Esophagus mucosa (tissue), 1 donor: ENCODE data around the gene TXNRD3. TPM values are rescaled to one million over a fixed set of nuclear protein-coding genes. Genes with fewer than 3 reads are reported as not detected.

ENCODE experiments used
- ATAC-seq: fragments of 200-7000 bp; cut with Tn5 transposase; one replicate; pipeline ENCODE4 v1.9.1; 2020
- total RNA-seq: library from RNA; stranded (reverse); gene quantifications from one replicate; pipeline ENCODE4 v1.2.4, GENCODE V29; 2023
- donor health status: DM: yes; HTN: yes; CAD: no.

The TXNRD3 gene
- total RNA-seq, 1 donor from 2014 or later = 6.5 TPM

DNA sequence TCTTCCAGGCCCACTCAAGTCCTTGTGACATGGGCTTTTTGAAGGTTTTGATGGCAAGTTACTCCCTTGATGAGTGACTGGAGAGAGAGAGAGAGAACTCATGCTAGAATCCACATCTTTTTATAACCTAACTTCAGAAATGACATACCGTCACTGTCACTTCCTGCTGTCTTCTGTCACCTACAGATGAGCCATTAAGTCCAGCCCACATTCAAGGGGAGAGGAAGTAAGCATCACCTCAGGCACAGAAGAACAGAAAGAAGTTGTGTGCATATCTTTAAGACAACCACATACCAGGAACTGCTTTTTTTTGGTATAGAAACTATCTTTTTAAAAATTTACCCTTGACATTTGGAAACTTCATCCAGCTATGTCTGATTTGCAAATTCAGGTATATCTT is 16.6 kb upstream of the TXNRD3 start:
- no peak for ATAC-seq

DNA sequence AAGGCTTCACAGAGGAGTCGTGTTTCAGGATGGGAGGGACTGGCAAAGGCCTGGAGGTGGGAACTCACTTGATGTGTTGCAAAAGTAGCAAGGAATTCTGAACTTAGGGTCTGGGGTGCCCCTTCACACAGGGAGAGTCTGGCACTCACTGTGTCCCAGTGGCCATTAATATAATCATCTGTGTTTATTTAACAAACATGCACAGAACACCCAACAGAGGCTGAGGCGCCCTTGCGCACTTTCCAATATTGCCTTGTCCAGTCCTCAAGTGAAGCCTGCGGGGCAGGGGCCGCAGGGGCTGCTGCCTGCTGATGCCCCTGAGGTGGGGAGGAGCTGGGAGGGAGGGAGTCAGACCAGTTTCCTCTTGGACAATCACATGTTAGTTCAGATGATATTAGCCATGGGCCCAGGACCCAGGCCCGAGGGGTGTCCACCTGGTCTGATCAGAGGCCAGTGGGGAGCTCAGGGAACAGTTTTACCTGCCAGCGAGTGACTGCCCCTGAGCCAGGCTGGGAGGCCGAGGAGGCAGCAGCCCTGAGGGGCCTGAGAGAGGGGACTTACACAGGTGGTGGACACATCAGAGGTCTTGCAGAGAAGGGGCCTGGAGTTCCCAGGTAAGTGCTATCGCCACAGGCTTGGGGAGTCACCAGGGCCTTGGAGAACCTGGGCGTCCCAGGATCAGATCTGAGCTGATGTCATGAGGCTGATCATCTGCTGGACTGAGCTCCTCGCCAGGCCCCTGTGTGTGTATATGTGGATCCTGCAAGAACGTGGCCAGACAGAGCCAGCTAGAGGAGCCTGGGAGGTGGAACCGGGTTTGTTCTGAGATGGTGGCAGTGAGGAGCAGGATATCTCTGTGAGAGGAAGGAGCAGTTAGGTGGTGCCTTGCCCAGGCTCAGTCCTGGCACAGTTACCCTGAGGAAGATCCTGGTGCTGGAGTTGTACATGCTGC is 13.8 kb upstream of the TXNRD3 start:
- no peak for ATAC-seq

DNA sequence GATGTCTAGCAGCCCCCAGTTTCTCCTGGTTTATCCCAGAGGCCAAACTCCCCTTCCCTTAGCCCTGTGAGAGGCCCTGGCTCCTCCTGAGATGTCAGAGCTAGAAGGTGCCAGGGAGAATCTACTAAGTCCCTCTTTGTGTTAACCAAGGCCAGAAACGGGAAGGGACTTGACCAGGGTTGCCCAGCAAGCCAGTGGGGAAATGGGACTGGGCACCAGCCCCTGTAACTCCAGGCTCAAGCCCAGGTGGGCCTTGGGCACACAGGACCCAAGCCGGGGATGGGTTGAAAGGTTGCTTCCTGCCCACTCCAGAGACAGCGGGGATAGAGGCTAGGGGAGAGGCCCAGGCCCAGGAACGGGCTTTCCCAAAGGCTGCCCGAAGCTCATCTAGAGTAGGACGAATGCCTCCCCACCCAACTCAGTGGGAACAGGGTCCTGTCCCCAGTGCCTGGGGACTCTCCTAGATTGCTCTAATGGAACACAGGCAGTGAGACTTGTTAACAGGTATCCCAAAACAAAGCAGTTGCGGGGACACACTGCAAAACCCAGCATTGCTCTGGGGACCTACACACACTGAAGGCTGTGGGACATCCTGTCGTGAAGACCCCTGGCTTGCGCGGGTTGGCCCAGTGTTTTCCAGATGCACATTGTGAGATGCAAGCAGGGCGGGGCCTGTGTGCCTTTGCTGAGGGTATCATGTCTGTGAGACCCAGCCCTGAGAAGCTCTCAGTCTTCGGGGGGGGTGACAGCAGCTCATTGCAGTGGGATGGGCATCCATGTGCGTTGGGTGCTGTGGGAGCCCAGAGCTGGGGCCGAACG is 12.9 kb upstream of the TXNRD3 start:
- ATAC-seq = no peak

DNA sequence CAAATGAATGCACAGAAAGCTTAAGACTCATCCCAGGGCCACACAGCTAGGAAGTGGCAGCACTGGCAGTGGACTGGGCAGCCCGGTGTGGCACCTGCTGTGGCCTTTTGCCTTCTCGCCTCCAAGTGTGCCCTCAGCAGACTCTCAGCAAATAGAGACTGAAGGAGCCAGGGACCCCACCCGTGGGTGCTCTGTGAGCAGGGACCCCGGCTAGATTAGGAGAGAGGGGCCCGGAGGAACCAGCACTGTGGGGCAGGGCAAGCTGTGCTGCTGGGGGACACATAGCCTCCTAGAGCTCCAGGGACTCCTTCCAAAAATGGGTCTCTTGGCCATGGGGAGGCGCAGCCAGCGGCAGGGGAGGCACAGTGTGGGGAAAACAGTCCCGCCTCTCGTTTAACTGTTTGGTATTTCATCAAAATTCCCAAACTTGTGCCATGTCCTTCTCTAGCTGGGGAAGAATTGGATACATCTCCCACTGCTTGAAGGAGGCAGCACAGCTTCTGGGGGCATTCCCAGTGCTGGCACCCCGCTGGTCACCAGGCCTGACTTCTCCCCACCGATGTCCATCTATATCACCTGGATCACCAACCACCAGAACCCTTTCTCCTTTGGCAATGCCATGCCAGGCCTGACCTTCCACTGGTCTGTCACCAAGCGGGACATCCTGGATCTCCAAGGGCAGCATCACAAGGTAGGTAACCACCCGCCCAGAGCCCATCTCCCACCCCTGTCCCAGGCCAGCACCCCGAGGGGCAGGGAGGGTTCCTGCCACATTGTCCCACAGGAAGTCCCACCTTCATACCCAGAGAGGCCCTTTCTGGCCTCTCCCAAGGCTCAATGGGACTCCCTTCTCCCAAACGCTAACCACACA is 12.0 kb upstream of the TXNRD3 start:
- ATAC-seq = no peak

DNA sequence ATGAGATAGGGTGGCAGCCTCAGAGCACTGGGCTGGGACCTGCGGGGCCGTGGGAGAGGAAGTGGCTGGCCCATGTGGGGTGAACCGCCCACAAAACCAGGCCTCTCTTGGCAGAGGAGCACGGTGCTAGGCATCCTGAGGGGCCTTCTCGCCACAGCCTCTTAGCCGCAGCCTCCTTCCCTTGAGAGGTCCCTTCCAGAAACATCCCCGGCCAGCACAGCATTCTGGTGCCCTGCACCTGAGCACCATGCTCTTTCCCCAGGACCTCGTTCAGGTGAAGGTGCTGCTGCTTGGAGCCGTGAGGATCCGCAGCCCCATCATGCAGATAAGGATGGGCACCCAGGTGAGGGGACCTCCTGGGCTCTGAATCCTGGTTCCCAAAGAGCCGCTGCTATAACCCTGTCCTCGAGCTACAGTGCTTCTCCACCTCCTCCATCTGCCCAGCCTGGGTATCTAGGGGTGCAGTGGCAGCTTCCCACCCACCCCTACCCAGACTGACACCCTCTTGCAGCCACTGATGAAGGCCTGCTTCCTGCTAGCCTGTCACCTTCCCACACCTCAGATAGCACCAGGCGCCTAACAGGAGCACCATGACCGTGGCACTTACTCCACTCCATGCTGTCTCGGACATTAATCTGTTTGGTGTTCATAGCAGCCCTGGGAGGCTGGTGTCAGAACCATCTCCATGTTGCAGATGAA is 11.2 kb upstream of the TXNRD3 start:
- ATAC-seq = no peak

DNA sequence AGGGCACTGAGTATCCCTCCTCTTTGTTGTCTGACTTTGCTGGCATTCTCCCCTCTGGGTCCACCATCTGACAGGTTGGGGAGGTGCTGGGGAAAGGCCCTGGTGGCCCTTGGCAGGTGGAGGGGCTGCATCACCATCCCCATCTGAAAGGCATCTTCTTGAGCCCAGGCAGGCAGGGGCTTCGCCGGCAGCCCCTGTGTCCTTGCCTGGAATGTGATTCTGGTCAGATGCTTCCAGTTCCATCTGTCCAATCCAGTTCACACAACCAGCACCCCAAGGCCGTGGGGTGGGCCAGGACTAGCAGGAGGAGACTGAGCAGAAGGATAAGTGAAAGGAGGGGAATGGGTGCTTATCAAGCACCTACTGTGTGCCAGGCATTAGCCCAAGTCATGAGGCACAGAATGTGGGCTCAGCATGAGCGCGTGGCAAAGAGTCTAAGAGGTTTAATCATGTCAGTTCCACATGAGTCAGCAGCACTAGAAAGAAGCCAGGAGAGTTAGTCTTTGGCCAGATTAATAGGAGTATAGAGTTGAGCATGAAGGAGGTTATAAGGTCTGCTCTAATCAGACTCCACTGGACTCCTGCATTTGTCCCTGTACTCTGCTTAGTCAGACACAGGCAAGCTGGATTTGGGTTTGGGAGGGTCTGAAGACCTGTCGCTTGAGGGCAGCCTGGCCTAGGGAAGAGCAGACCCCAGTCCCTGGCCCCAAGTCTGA is 10.5 kb upstream of the TXNRD3 start:
- ATAC-seq = no peak

DNA sequence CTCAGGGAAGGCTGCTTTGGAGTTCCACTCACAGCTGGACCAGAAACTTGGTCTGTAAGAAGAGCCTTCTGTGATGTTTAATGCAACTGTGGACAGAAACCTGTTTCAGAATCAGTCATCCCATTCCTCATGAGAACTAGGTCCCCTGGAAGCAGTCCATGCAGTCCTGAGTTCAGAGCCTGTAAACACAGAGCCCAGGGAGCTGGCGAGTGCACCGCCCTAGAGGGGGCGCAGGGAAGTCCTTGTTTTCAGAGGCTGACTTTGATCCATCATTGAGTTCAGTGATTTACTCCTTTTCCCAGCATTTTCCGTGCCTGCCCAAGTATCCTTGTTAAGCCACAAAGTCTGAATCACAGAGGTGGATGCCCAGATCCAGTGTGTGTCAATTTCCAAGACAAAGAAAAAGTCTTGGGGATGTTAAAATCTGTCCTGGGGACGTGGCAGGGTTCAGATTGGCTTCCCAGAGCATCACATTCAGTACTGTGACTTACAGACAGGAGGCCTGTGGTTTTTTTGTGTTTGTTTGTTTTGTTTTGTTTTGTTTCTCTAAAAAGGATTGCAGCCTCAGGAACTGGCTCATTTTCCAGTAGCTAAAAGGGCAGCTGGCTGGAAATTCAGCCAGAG is 9.8 kb upstream of the TXNRD3 start:
- no peak for ATAC-seq

DNA sequence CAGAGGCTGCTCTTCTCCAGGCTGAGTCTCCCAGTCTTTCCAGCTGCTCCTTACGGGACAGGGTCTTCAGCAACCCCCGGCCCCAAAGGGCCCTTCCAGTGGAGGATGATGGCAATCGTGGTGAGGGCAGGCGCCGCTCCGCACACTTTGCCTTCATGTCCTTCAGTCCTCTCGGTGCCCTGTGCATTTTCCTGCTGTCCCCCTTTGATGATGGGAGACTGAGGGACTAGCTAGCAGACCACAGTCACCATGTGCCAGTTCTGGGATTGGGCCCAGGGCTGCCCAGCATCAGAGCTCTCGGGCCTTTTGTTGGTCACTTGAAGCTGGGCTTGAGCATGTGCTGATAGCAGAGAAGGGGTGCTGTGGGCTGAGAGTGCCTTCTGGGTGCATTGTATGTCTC is 8.8 kb upstream of the TXNRD3 start:
- no peak for ATAC-seq

DNA sequence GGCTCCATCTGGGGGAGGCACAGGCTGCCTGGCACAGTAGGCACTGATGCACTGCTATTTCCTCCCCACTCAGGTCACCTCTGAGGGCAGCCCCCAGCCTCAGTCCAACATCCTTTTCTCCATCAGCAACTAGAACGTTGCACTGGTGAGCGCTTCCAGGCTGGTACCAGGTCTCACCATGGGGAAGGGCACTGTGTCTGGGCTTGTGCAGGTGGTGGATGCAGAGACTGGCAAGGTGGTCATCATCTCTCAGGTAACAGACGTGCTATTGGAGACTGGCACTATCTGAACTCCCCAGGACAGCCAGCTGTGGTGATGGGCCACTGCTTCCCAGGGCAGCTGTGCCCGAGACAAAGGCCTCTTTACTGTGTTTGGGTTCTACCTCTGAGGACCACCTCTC is 8.3 kb upstream of the TXNRD3 start:
- ATAC-seq = no peak

DNA sequence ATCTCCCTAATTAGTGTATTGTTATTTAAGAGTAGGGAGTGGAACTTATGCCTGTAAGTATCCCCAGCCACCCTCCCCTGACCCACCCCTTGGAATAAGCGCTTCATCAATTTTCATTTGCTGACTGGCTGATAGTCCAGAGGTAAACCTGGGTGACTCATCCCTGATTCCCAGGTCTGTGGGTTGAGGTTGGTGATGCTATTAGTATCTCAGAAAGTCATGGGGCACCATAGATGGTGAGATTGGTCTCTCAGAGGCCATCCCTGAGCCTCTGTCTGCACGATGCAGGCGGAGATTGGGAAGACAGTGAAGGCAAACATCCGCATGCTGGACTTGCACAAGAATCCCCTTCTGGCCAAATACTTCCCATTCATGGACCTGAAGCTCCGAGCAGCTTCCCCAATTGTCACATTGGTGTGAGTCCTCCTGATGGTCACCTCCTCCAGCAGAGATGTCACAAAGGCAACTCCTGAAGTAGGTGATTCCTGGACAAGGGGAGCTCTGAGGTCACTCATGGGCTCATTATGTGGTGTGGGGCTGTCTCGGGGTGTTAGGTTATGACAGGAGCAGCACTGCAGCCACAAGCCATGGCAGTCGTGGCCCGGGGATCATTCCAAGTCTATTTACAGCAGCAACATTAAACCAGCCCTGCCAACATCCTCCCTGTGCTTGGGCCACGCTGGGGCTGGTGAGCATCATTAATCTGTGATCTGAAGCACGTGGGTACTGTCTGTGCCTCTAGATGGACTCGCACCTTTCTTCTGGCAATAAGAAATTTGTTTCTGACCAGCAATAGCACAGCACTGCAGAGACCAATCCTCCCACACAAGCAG is 6.8 kb upstream of the TXNRD3 start:
- ATAC-seq = no peak

DNA sequence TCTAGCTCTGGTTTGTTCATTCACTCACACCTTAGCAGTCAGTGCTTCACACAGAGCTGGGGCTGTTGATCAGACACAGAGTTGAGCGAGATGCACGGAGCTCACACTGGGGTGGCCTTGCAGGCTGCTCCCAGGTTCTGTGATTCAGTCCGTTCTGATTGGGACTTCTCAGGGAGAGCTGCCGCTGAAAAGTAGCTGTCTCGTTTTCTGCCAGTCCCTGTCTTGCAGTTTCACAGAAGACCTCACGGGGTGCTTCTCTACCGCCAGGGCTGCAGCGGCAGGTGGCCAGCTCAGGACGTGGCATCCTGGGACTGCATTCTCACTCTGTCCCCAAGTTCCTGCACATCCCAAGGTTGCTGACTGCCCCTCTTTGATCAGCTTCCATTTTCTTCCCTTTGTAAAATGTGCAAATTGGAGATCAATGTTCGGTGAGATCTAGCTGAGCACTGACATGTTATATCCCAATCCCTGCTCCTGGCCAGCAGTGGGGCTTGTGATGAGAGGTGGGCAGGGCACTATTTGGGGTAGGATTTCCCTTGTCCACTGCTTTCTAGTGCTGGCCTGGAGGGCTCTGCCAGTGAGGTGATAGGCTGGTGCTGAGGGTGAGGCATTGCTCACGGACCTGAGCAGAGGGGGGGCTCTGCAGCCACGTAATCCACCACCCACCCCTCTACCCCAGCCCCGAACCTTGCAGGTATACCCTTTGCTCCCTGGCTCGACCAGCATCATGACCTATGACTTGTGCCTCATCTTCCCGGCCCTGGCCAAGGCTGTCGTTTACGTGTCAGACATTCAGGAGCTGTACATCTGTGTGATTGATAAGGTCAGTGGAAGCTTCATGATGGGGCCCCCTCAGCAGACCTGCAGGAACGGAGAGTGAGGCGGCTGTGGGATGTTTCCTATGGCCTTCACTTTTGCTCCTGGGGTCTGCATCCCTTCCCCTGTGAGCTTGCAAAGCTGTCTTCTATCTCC is 5.3 kb upstream of the TXNRD3 start:
- ATAC-seq = no peak

DNA sequence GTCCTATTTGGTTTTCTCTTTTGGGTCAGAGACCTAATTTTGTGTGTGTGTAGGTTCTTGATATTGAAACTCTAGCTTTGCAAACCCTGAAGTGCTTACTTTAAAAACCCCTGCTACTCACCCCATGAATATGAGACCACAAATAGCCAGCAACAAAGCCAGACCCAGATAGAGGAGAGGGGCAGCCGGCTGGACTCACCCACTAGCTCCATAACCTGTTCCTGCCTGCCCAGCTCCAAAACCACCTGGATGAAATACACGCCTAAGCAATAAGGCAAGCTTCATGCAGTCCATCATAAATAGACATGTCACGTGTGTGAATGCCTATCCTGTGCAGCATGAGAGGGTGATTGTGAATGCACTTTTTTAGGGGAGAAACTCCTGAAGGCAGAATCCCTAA is 3.7 kb upstream of the TXNRD3 start:
- ATAC-seq = no peak

DNA sequence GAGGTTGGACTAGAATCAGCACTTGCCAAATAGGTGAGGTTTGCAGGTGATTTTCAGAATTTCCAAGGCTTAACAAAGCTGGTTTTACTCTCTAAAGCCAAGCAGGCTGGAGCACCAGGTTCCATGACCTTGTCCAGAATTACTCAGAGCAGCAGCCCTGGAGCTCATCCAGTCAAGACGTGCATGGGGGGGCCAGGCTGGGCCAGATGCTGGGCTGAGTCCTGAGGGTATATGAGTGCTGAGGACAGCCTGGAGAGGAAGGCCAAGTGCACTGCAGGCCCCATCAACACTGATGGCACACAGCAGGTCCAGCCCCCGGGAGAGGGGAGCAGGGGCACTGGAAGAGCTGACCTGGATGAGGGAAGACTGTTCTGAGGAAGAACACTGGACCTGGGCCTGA is 3.0 kb upstream of the TXNRD3 start:
- ATAC-seq = no peak

DNA sequence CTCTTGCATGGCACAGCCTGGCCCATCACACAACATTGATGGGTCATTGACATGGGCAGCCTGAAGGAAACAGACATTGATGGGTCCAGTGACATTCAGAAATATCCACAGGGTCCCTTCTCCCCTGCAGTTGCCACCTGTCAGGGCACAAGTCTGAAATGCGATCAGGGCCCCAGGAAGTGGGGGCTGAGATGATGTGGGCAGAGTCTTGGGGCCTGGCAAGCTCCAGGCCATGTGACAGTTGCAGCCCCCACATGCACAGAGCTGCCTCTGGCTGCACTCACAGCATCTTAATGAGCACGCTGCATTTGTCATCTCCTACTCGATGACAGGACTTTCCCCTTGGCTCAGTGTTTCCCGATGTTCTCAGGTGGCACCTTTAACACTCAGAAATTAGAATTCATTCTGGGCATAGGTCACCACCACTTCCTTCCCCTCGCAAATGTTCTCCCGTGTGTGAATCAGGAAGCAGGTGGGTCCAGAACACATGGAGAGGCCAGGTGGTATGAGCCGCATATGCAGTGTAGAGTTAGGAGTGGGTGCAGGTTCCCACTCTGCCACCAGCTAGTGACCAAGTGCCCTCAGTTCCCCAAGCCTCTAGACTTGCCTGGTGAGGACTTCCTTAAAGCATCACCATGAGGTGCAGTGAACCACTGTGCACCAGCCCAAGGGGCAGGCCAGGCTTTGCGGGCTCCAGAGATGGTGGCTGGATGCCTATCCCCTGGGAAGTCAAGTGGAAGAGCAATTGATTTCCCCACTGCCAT is 1.6 kb upstream of the TXNRD3 start:
- ATAC-seq = no peak

DNA sequence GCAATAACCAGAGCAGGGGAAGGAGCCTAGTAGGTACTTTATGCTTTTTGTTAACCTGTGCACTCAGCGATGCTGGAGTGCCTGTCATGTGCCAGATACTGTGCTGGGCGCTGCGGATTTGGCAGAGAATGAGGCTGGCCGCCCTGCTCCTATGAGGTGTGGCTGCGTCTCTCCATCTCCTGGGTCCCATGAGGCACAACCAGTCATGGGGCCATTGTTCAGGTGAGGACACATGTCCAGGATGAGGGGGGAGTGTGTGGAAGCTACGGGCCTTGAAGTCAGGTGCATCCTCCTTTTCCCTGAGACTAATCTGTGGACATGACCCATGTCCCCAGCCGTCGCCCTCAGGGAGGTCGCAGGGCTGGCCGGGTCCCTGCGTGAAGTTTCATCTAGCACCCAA is 963 bp upstream of the TXNRD3 start:
- ATAC-seq = no peak

DNA sequence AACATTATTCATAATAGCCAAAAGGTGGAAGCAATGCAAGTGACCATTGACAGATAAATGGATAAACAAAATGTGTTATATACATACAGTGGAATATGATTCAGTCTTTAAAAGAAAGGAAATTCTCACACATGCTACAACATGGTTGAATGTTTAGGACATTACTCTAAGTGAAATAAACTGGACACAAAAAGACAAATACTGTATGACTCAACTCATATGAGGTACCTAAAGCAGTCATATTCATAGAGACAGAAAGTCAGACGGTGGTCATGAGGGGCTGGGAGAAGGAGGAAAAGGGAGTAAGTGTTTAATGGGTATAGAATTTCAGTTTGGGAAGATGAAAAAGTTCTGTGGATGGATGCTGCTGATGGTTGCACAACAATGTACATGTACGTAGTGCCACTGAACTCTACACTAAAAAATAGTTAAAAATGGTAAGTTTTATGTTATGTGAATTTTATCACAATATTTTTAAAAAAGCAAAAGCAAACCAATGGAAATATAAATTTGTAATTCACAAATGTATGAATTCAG is 5.3 kb downstream of the TXNRD3 start:
- no peak for ATAC-seq

DNA sequence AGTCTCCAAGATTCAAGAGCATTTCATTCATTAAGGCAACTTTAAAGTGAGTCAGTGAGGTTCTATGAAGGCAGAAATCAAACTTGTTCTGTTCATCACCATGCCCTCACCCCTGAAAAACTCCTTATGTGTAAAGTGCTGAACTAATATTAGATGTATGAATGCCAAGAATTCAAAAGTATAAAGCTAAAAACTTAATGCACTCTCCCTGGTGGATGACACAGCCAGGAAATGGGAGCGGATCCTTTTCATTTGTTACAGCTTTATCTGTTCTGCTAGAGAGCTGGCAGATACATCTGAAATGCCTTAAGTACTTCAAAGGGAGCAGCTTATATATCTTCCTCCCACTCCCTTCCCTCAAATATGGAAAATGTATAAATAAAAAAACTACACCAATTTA is 8.2 kb downstream of the TXNRD3 start:
- no peak for ATAC-seq

DNA sequence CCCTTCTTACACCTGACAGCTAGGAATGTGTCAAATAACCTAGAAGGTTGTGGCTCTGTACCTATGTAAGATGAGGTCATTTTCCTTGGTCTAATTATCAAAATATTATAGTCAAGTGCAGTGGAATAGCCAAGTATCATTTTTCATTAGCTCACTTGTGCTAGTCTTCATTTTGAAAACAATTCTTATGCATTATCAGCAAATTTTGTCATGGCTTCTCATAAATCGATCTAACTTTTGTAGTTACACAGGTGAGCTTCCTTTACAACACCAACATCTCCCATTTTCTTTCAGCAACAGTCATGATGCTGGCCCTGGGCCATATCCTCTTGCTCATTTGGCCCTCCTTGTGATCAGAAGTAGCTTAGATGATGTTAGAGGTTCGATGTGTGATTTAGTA is 10.3 kb downstream of the TXNRD3 start:
- ATAC-seq = no peak
